Measurements from ENCODE around the gene CTNNBL1.
A peak's percentile ranks its signal among the peaks of the same experiment; 100 is the strongest.

Gene CTNNBL1

DNA sequence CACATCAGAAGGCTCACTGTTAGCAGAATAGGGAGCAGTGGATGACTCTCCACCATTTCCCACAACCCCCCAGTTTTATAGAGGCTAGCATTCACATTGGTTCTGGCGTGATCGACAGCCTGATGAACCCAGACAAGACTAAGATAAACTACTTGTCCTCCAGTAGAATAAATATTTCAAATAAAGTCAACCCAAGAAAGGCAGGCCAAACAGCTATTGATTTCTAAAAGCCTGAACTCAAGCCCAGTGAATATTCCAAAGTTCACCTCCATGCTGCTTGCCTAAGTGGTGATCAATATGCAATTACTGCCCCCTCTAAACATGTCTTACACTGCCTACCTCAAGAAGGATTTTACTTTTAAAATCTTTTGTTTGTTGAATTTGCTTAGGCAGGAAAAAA lies 104.5 kb downstream of the CTNNBL1 start:
- DNase-seq (ENCODE audit: low read depth) = no peak
- TF ChIP-seq, protein P1, sequence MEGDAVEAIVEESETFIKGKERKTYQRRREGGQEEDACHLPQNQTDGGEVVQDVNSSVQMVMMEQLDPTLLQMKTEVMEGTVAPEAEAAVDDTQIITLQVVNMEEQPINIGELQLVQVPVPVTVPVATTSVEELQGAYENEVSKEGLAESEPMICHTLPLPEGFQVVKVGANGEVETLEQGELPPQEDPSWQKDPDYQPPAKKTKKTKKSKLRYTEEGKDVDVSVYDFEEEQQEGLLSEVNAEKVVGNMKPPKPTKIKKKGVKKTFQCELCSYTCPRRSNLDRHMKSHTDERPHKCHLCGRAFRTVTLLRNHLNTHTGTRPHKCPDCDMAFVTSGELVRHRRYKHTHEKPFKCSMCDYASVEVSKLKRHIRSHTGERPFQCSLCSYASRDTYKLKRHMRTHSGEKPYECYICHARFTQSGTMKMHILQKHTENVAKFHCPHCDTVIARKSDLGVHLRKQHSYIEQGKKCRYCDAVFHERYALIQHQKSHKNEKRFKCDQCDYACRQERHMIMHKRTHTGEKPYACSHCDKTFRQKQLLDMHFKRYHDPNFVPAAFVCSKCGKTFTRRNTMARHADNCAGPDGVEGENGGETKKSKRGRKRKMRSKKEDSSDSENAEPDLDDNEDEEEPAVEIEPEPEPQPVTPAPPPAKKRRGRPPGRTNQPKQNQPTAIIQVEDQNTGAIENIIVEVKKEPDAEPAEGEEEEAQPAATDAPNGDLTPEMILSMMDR (IDR thresholded peaks at IDR 0.05; ENCODE audit: low read depth, low read length) = no peak
- no peak for TF ChIP-seq MYC (IDR thresholded peaks at IDR 0.05; ENCODE audit: low read depth, low read length)
- TF ChIP-seq, protein P2, sequence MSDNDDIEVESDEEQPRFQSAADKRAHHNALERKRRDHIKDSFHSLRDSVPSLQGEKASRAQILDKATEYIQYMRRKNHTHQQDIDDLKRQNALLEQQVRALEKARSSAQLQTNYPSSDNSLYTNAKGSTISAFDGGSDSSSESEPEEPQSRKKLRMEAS (IDR thresholded peaks at IDR 0.05; ENCODE audit: low read depth, low read length) = no peak
- H3K4me3 ChIP-seq (ENCODE audit: low read depth, low read length) = no peak overlapping the region

DNA sequence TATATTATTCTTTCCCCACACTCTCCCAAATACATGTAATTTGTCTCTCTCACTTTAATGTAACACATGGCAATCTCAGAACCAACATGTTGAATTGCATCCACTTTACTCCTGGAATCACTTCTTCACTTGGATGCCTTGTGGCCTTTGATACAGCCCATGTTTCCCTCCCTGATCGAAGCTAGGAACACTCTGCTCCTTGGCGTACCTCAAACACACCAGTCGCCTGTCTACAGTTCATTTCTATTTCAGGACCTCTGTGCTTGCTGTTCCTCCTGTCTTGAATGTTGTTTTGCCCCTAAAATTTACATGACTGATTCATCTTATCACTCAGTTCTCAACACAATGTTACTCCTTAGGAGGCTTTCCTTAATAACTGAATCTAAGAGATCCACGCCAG lies 106.8 kb downstream of the CTNNBL1 start:
- TF ChIP-seq, protein P1 (IDR thresholded peaks at IDR 0.05; ENCODE audit: low read depth, low read length) = no peak
- TF ChIP-seq MYC (IDR thresholded peaks at IDR 0.05; ENCODE audit: low read depth, low read length) (no peak), POLR2A (IDR thresholded peaks at IDR 0.05; ENCODE audit: extremely low read depth, insufficient read length) (no peak)
- TF ChIP-seq, protein P2 (IDR thresholded peaks at IDR 0.05; ENCODE audit: low read depth, low read length) = no peak
- H3K4me3 ChIP-seq (ENCODE audit: low read depth, low read length) = no peak overlapping the region
- no peak for DNase-seq (ENCODE audit: low read depth)

DNA sequence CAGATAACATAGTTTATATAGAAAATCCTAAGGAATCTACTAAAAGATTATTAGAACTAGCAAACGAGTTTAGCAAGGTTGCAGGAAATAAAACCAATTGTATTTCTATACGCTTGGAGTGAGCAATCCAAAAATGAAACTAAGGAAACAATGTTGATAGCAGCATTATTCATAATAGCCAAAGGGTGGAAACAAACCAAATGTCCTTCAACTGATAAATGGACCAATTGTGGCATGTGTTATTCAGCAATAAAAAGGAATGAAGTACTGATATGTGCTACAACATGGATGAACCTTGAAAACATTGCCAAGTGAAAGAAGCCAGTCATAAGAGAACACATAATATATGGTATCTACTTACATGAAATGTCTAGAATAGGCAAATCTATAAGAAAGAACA lies 108.1 kb downstream of the CTNNBL1 start:
- no peak for TF ChIP-seq MYC (IDR thresholded peaks at IDR 0.05; ENCODE audit: low read depth, low read length)
- TF ChIP-seq, protein P2 (IDR thresholded peaks at IDR 0.05; ENCODE audit: low read depth, low read length) = no peak
- TF ChIP-seq, protein P1 (IDR thresholded peaks at IDR 0.05; ENCODE audit: low read depth, low read length) = no peak
- no peak for TF ChIP-seq POLR2A (IDR thresholded peaks at IDR 0.05; ENCODE audit: extremely low read depth, insufficient read length)
- no peak for DNase-seq (ENCODE audit: low read depth)
- H3K4me3 ChIP-seq (ENCODE audit: low read depth, low read length) = no peak overlapping the region

DNA sequence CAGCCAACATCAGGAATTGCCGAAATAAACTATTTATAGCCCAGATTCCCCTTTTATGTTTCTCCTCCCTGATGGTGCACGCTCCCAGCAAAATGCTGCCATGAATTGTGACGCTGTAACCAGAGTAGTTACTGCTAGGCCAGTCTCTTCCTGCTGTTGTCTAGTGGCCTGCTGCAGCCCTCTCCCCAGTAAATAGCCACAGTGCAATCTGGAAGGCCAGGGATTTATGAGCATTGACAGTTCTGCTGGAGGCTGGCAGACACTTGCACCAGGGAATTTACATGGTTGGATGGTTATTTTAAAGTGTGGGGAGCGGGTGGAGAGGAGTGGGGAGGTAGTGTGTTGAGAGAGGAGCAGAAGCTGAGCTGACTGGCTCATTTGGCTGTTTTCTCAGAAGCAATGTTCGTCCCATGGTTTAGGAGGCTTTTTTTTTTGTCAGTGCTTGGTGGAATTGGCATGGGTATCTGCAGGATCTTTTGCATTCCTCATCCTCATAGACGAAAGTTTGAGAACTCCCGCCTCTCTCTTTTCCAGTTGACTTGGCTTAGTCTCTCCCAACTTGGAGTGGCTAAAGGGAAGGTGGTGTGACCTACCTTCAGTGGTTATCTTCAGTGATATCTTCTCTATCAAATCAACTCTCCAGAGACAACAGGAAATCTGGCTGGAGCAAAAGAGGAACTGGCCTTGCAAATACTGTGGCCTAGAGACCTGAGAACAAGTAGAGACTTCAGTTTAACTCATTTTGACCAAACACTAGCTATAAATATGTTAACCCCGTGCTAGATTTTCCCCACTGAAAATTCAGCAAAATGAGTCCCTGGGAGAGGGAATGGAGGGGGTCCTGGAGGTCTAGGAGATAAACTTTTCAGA lies 109.8 kb downstream of the CTNNBL1 start:
- TF ChIP-seq, protein P1 (IDR thresholded peaks at IDR 0.05; ENCODE audit: low read depth, low read length) = no peak
- TF ChIP-seq, protein P2 (IDR thresholded peaks at IDR 0.05; ENCODE audit: low read depth, low read length) = no peak
- TF ChIP-seq MYC (IDR thresholded peaks at IDR 0.05; ENCODE audit: low read depth, low read length) (no peak), POLR2A (IDR thresholded peaks at IDR 0.05; ENCODE audit: extremely low read depth, insufficient read length) (no peak)
- peak; percentile 69 for DNase-seq (ENCODE audit: low read depth)
- no peak overlapping the region for H3K4me3 ChIP-seq (ENCODE audit: low read depth, low read length)

DNA sequence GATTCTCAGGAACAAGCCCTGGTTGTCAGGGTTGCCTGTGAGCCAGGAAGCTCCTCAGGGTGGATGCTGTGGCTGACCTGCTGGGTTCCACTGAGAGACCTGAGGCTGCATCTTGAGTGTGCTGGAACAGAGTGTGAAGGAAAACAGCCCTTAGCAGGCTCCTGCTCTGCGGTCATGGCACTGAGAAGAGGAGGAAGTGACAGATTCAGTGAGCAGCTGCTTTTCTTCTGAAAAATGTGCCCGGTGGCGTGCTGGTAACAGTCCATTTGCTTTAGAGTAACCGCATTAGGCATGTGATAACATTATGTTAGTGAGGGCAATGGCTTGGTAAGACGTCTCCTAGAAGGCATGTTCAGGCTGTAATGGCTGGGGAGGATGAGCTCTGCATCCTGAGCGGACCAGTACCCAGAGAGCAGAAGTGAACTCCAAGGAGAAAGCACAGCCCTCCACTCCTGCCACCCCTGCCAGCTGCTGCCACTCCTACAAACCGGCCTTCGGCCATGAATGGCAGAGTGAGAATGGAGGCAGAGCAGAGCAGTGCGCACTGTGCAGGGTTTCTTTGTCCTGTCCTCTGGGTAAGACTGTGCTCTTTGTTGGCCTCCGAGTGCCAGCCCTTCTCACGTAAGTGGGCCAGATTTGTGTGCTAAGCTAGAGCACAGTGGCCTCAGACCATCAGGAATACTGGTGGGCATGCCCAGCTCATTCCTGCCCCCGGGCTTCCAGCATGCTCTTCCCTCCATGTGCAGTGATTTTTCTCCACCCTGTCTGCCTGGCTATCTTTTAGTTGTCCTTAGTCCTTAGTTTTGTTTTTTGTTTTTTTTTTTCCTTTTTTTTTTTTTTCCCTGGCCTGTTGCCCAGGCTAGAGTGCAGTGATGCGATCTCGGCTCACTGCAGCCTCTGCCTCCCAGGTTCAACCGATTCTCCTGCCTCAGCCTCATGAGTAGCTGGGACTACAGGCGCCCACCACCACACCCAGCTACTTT lies 111.0 kb downstream of the CTNNBL1 start:
- TF ChIP-seq MYC (IDR thresholded peaks at IDR 0.05; ENCODE audit: low read depth, low read length) (no peak), POLR2A (IDR thresholded peaks at IDR 0.05; ENCODE audit: extremely low read depth, insufficient read length) (no peak)
- TF ChIP-seq, protein P2 (IDR thresholded peaks at IDR 0.05; ENCODE audit: low read depth, low read length) = no peak
- TF ChIP-seq, protein P1 (IDR thresholded peaks at IDR 0.05; ENCODE audit: low read depth, low read length) = no peak
- H3K4me3 ChIP-seq (ENCODE audit: low read depth, low read length) = no peak overlapping the region
- peak; percentile 8 for DNase-seq (ENCODE audit: low read depth)

Measured in NB4 (cell line).